H9 (cell line): Measurements from ENCODE around the gene MEF2A. TPM values are rescaled to one million over a fixed set of nuclear protein-coding genes. Genes with fewer than 3 reads are reported as not detected.

Source experiments
- DNase-seq: peaks from one replicate; pipeline ENCODE4 v3.0.0-alpha.2; 2017
- H2AFZ ChIP-seq: one replicate; pipeline ENCODE4 v1.6.1; 2013; ENCODE audit warnings: mild to moderate bottlenecking, low read length, control low read depth, moderate library complexity
- H2AK5ac ChIP-seq: 2 replicates; pipeline ENCODE4 v1.6.1; 2013; ENCODE audit warnings: low read length, control low read depth, mixed read lengths; ENCODE audit not compliant: insufficient read length
- H2BK120ac ChIP-seq: one replicate; pipeline ENCODE4 v1.6.1; 2013; ENCODE audit warnings: low read depth, mild to moderate bottlenecking, low read length, control low read depth, inconsistent platforms; ENCODE audit not compliant: poor library complexity, severe bottlenecking
- H2BK12ac ChIP-seq: 2 replicates; pipeline ENCODE4 v1.6.1; 2013; ENCODE audit warnings: low read length, control low read depth, mixed read lengths, low read depth; ENCODE audit not compliant: insufficient read length
- H2BK15ac ChIP-seq: 2 replicates; pipeline ENCODE4 v1.6.1; 2013; ENCODE audit warnings: low read depth, low read length, control low read depth
- H2BK20ac ChIP-seq: one replicate; pipeline ENCODE4 v1.6.1; 2013; ENCODE audit warnings: low read depth, mild to moderate bottlenecking, low read length, control low read depth, inconsistent platforms; ENCODE audit not compliant: poor library complexity, severe bottlenecking
- H2BK5ac ChIP-seq: 2 replicates; pipeline ENCODE4 v1.6.1; 2013; ENCODE audit warnings: low read length, control low read depth, mixed read lengths; ENCODE audit not compliant: insufficient read length
- H3K14ac ChIP-seq: 2 replicates; pipeline ENCODE4 v1.6.1; 2013; ENCODE audit warnings: low read length, control low read depth; ENCODE audit not compliant: insufficient read depth
- H3K18ac ChIP-seq: 2 replicates; pipeline ENCODE4 v1.6.1; 2013; ENCODE audit warnings: low read depth, mild to moderate bottlenecking, mixed read lengths, low read length, control low read depth; ENCODE audit not compliant: insufficient read length
- H3K23ac ChIP-seq: 2 replicates; pipeline ENCODE4 v1.6.1; 2013; ENCODE audit warnings: low read length, control low read depth, mixed read lengths, low read depth; ENCODE audit not compliant: insufficient read length
- H3K23me2 ChIP-seq: 2 replicates; pipeline ENCODE4 v1.6.1; 2013; ENCODE audit warnings: low read depth, mild to moderate bottlenecking, mixed read lengths, low read length, control low read depth; ENCODE audit not compliant: insufficient read length, poor library complexity, severe bottlenecking
- H3K27ac ChIP-seq: 2 replicates; pipeline ENCODE4 v1.5.1; 2013; ENCODE audit warnings: low read length, control low read depth, mixed read lengths, low read depth; ENCODE audit not compliant: insufficient read length
- H3K27me3 ChIP-seq: 2 replicates; pipeline ENCODE4 v1.6.1; 2013; ENCODE audit warnings: low read length, control low read depth, inconsistent platforms; ENCODE audit not compliant: insufficient read depth
- H3K4ac ChIP-seq: 2 replicates; pipeline ENCODE4 v1.6.1; 2013; ENCODE audit warnings: low read depth, mild to moderate bottlenecking, control low read depth, inconsistent platforms, low read length, moderate library complexity
- H3K4me1 ChIP-seq: 2 replicates; pipeline ENCODE4 v1.6.1; 2013; ENCODE audit warnings: low read length, control low read depth, inconsistent platforms; ENCODE audit not compliant: insufficient read depth
- H3K4me2 ChIP-seq: 2 replicates; pipeline ENCODE4 v1.6.1; 2013; ENCODE audit warnings: low read length, control low read depth, mixed read lengths; ENCODE audit not compliant: insufficient read length, insufficient read depth
- H3K56ac ChIP-seq: 2 replicates; pipeline ENCODE4 v1.6.1; 2013; ENCODE audit warnings: low read depth, mild to moderate bottlenecking, mixed read lengths, low read length, control low read depth; ENCODE audit not compliant: insufficient read length
- H3K79me1 ChIP-seq: 2 replicates; pipeline ENCODE4 v1.6.1; 2013; ENCODE audit warnings: low read depth, mild to moderate bottlenecking, moderate library complexity, low read length, control low read depth, inconsistent platforms; ENCODE audit not compliant: insufficient read depth, poor library complexity, severe bottlenecking
- H3K79me2 ChIP-seq: 2 replicates; pipeline ENCODE4 v1.6.1; 2013; ENCODE audit warnings: low read length, control low read depth, inconsistent platforms; ENCODE audit not compliant: insufficient read depth
- H3K9ac ChIP-seq: 2 replicates; pipeline ENCODE4 v1.6.1; 2013; ENCODE audit warnings: low read length, control low read depth, mixed read lengths; ENCODE audit not compliant: insufficient read length; ENCODE audit errors: extremely low read depth
- H3K9me3 ChIP-seq: one replicate; pipeline ENCODE4 v1.6.1; 2013; ENCODE audit warnings: low read depth, low read length, inconsistent platforms; ENCODE audit not compliant: control insufficient read depth
- H3T11ph ChIP-seq: one replicate; pipeline ENCODE4 v1.6.1; 2013; ENCODE audit warnings: mild to moderate bottlenecking, low read length, control low read depth, inconsistent platforms
- H4K20me1 ChIP-seq: one replicate; pipeline ENCODE4 v1.6.1; 2013; ENCODE audit not compliant: control insufficient read depth, insufficient read length, insufficient read depth
- H4K5ac ChIP-seq: 2 replicates; pipeline ENCODE4 v1.6.1; 2013; ENCODE audit warnings: low read depth, mild to moderate bottlenecking, mixed read lengths, low read length, control low read depth; ENCODE audit not compliant: insufficient read length
- H4K8ac ChIP-seq: replicated peaks from 2 replicates; pipeline ENCODE4 v1.6.1; 2013; ENCODE audit warnings: low read length, control low read depth, mixed read lengths, low read depth; ENCODE audit not compliant: insufficient read length
- H4K91ac ChIP-seq: 2 replicates; pipeline ENCODE4 v1.6.1; 2013; ENCODE audit warnings: low read depth, mild to moderate bottlenecking, moderate library complexity, mixed read lengths, low read length, control low read depth; ENCODE audit not compliant: insufficient read length
- H3K27ac Mint-ChIP-seq, 3 experiments: 2 replicates in 2 of 3; 3 replicates in 1 of 3; pipeline ENCODE4 v1.8.0; 2020 to 2021; ENCODE audit warnings: mixed read lengths in 3 of 3, mild to moderate bottlenecking in 1 of 3, moderate library complexity in 1 of 3
- H3K27me3 Mint-ChIP-seq: 2 replicates; pipeline ENCODE4 v1.8.0; 2021; ENCODE audit warnings: low read depth, mild to moderate bottlenecking, moderate library complexity, mixed read lengths
- H3K36me3 Mint-ChIP-seq, 3 experiments: 2 replicates in 2 of 3; 3 replicates in 1 of 3; pipeline ENCODE4 v1.8.0; 2020 to 2021; ENCODE audit warnings: low read depth in 3 of 3, mixed read lengths in 3 of 3; ENCODE audit not compliant: insufficient read depth in 1 of 3
- H3K4me1 Mint-ChIP-seq, 2 experiments: 2 replicates each; pipeline ENCODE4 v1.8.0; 2020; ENCODE audit warnings: mixed read lengths in 2 of 2
- H3K4me3 Mint-ChIP-seq, 2 experiments: 2 replicates in 1 of 2; 3 replicates in 1 of 2; pipeline ENCODE4 v1.8.0; 2020 to 2021; ENCODE audit warnings: mild to moderate bottlenecking in 2 of 2, mixed read lengths in 2 of 2, moderate library complexity in 1 of 2
- H3K9me3 Mint-ChIP-seq, 2 experiments: 2 replicates in 1 of 2; 3 replicates in 1 of 2; pipeline ENCODE4 v1.8.0; 2020; ENCODE audit warnings: mild to moderate bottlenecking in 2 of 2, mixed read lengths in 2 of 2, moderate library complexity in 1 of 2
- WGBS: extraction: QIAGEN DNeasy Blood & Tissue Kit; methylation state at CpG from one replicate; pipeline ENCODE4 v1.1.7; 2013; ENCODE audit warnings: missing lambda C conversion rate, low lambda C conversion rate, mixed read lengths; ENCODE audit not compliant: insufficient read length; ENCODE audit errors: extremely low coverage; 5-methylcytosine and 5-hydroxymethylcytosine counted together
- total RNA-seq: library from RNA; stranded (reverse); gene quantifications from 2 replicates; pipeline ENCODE4 v1.2.1, GENCODE V29; 2021
- TF ChIP-seq, protein P1 (sequence below): fragments of 200-600 bp; sonication (generic); conservative IDR thresholded peaks from 3 replicates; pipeline ENCODE4 v1.8.0; 2021; ENCODE audit warnings: antibody characterized with exemption, mild to moderate bottlenecking

Gene MEF2A
- total RNA-seq, 1 experiment from 2014 or later: 20.7 TPM

DNA sequence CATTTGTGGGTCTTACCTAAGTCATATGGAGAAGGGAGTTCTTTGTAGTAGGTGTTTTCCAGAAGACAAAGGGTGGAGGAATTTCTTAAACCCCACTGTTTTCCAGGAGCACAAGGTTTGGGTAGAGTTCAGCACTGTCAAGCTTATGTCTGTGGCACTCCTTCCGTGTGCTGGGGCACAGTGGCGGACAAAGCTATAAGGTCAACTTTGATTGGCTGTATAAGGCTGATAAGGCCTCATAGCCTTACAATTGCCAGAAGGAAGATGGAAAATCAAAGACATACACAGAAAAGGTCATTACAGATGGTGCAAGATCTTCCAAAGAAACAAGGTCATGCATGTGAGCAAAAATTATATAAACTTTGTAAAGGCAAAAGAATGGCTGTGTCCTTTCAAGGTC is 170.9 kb downstream of the MEF2A start:
- no peak overlapping the region for H3K23ac ChIP-seq
- no peaks in the 10 kb centered on the region for H3K27me3 ChIP-seq
- H3T11ph ChIP-seq: no peak overlapping the region
- H3K23me2 ChIP-seq: peaks cover 15% of the 10 kb centered on the region
- no peak overlapping the region for H4K91ac ChIP-seq
- H3K27ac ChIP-seq: no peak overlapping the region
- WGBS: no CpG with 5 or more reads among the region's 2 CpGs
- Mint-ChIP-seq H3K36me3 (no peaks in the 10 kb centered on the region), H3K27ac (no peak overlapping the region), H3K27me3 (peaks cover 10% of the 10 kb centered on the region), H3K9me3 (no peaks in the 10 kb centered on the region), H3K4me1 (peaks cover 11 to 15% of the 10 kb centered on the region in 2 experiments), H3K4me3 (no peak overlapping the region)
- no peak overlapping the region for H2BK12ac ChIP-seq
- no peaks in the 10 kb centered on the region for H3K9me3 ChIP-seq
- H3K56ac ChIP-seq: no peak overlapping the region
- H3K79me2 ChIP-seq: no peaks in the 10 kb centered on the region
- no peaks in the 10 kb centered on the region for H3K79me1 ChIP-seq
- no peak overlapping the region for H4K8ac ChIP-seq
- no peak overlapping the region for H2BK120ac ChIP-seq
- H2AK5ac ChIP-seq: no peak overlapping the region
- no peak overlapping the region for H4K5ac ChIP-seq
- no peak overlapping the region for H2BK15ac ChIP-seq
- H3K9ac ChIP-seq: no peak overlapping the region
- no peak overlapping the region for H2BK20ac ChIP-seq
- no peak overlapping the region for H2AFZ ChIP-seq
- TF ChIP-seq, protein P1, sequence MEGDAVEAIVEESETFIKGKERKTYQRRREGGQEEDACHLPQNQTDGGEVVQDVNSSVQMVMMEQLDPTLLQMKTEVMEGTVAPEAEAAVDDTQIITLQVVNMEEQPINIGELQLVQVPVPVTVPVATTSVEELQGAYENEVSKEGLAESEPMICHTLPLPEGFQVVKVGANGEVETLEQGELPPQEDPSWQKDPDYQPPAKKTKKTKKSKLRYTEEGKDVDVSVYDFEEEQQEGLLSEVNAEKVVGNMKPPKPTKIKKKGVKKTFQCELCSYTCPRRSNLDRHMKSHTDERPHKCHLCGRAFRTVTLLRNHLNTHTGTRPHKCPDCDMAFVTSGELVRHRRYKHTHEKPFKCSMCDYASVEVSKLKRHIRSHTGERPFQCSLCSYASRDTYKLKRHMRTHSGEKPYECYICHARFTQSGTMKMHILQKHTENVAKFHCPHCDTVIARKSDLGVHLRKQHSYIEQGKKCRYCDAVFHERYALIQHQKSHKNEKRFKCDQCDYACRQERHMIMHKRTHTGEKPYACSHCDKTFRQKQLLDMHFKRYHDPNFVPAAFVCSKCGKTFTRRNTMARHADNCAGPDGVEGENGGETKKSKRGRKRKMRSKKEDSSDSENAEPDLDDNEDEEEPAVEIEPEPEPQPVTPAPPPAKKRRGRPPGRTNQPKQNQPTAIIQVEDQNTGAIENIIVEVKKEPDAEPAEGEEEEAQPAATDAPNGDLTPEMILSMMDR: no peak
- H3K4me1 ChIP-seq: no peaks in the 10 kb centered on the region
- H4K20me1 ChIP-seq: no peaks in the 10 kb centered on the region
- H3K4me2 ChIP-seq: no peak overlapping the region
- DNase-seq: no peak
- H3K18ac ChIP-seq: no peak overlapping the region
- H3K4ac ChIP-seq: no peak overlapping the region
- H2BK5ac ChIP-seq: no peak overlapping the region
- no peak overlapping the region for H3K14ac ChIP-seq
